HG02678 (cell line): Measurements from ENCODE around the gene TMEM229B.

Experiments
- ATAC-seq: cut with Tn5 transposase; IDR thresholded peaks from one replicate; pipeline ENCODE4 v1.9.1; 2021; ENCODE audit warnings: mild to moderate bottlenecking, moderate library complexity; ENCODE audit not compliant: unreplicated experiment

The TMEM229B gene

DNA sequence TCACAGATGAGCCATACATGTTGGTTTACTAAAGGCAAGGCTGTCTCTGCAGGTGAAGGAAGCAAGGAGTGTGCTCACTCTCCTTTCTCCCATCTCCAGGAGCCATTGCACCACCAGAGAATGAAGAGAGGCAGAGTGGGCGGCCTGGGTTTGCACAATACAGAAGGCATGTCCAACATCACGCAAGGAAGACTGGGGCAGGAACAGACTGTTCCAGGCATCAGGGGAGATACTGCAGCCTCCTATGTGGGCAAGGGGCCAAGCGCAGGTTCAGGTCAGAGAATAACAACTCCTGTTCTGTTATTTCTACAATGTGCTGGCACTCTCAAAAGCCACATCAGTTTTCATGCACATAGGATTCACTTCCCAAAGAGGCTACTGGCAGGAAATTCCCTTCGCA, 1.7 kb upstream of the TMEM229B start:
- ATAC-seq: no peak

DNA sequence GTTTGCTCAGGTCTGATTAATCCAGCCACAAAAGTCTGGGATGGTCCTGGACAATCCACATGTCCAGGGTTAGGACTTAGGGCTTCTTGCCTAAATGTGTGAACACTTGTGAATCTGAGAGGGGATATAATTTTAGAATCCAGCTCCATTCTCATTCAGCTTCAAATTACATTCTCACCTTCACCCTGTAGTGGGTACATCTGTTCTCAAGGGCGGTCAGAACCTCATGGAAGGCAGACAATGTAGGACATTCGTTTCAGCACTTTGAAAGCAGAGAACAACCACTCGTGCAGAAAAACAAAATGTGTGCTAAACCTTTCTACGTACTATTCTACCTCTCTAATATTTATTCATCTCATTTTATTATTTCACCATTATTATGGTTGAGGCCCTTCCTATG, 1.2 kb downstream of the TMEM229B start:
- no peak for ATAC-seq

DNA sequence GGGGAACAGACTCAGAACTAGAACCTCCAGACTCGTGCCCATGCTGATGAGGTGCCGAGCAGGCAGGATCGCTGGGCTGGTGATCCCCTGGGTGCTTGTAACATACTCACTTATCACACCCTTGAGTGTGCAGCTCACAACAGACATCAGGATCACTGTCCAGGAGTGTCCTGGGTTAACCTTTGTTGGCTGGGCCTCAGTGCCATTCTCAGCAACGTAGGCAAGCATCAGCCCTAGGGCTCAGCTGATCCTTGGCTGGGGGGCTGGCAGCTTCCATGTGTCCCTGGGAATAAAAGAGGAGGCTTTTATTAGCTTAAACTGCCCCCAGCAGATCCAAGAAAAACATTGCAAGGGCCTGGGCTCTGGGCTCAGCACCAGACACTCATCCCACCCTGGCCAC, 1.6 kb downstream of the TMEM229B start:
- ATAC-seq: no peak

GRCh38 chr14:67485501-67486095, 2.9 kb downstream of the TMEM229B start:
- ATAC-seq: no peak

GRCh38 chr14:67483579-67484285, 4.8 kb downstream of the TMEM229B start:
- ATAC-seq: no peak

DNA sequence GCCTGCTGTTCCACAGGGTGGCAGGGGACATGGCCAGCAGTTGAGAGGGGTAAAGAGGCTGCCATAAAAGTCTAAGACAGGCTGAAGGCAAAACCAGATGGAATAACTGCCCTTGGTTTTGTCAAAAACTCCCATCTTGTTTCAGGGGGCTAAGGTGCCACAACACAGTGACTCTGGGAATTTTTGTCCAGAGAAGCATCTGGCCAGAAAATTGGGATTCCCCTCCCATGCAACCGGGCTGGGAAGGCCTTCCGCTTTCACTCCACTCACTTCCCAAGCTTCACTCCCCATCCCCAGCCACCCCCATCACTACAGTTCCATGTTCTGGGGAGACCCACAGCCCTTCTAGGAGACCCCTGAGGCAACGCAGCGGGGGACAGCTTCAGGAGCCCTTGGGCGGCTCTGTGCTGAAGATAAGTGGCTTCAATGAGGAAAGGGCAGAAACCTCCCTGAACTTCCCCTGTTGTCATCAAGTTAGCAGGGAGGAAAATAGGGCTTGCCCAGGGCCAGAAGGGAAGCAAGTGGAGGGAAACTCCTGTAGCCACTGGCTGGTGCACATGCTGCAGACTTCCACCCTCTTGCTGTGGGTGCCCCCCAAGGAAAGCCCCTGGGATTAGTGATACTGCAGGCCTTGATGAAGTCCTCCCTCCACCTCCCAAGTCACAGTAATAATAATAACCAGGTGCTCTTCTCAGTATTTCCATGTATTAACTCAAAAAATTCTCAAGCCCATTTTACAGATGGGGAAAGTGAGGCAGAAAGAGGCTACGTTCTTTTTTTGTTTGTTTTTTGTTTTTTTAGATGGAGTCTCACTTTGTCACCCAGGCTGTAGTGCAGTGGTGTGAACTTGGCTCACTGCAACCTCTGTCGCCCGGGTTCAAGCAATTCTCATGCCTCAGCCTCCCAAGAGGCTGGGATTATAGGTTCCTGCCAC, 6.0 kb downstream of the TMEM229B start:
- no peak for ATAC-seq

DNA sequence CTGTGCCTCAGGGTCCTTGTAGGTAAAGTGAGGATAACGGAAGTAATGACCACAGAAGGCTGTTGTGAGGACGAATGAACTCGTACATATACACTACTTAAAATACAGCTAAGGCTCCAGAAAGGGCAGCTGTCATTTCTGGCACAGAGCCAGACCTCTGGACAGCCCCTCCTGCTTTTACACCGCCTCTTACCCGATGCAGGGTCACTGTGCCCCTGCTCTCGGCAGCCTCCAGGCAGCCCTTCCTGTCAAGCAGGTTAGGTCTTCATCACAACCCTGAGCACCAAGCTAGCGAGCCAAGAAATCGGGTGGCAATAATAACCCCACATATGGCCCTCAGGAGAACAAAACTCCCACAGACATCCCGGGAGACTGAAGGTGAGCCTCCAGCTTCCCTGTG, 8.5 kb downstream of the TMEM229B start:
- ATAC-seq: no peak

DNA sequence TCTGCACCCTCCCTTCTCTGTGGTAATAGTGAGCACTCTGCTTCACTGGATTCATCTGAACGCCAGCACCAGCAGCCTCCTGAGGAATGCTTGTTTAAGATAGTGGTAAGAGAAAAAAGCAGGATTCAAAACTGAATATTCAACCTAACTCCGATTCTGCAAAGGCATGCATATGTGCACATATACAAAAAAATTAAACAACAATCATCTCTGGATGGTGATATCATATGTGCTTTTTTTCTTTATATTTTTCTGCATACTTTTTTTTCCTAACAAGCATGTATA, 9.8 kb downstream of the TMEM229B start:
- ATAC-seq: no peak

- ATAC-seq: no peak
These were observed 10.4 kb downstream of the TMEM229B start for GRCh38 chr14:67477926-67478799.

DNA sequence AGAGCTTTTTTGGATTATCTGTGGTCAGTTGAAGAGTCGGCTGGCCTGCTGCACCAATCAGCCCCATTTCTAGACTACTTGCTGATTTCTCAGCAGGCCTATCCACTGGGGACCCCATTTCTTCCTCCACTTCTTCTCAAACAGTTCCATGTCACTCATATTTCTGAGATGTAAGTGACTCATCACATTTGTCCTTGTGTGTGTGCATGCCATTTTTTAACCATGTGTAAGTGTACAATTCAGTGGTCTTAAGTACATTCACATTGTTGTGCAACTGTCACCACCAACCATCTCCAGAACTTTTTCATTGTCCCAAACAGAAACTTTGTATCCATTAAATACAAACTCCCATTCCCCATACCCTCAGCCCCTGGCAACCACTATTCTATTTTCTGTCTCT, 14.2 kb downstream of the TMEM229B start:
- ATAC-seq: no peak

- ATAC-seq: no peak
These were observed 15.0 kb downstream of the TMEM229B start for GRCh38 chr14:67473290-67474082.

- ATAC-seq: no peak
These were observed 15.8 kb downstream of the TMEM229B start for GRCh38 chr14:67472726-67473125.

GRCh38 chr14:67469954-67470353, 18.6 kb downstream of the TMEM229B start:
- ATAC-seq: no peak

- ATAC-seq: no peak
These were observed 20.2 kb downstream of the TMEM229B start for GRCh38 chr14:67468378-67468730.

GRCh38 chr14:67467134-67467533, 21.4 kb downstream of the TMEM229B start:
- ATAC-seq: no peak

DNA sequence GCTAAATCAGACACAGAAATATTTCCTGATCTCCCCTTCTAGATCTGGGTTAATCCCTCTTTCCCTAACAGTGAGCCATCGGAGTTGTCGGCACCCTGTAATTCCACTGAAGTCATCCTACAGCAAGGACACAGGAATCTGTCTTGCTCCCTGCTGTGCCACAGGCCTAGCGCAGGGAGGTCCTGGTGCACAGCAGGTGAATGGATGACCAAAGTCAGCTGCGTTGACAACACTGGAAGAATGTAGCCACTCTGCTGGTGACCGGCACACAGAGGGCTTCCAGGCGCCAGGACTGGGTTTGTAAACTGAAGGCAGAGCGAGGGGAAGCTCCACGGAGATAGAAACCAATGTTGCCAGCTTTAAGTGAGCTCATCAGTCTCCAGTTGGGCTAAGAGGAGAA, 23.6 kb downstream of the TMEM229B start:
- ATAC-seq: no peak

DNA sequence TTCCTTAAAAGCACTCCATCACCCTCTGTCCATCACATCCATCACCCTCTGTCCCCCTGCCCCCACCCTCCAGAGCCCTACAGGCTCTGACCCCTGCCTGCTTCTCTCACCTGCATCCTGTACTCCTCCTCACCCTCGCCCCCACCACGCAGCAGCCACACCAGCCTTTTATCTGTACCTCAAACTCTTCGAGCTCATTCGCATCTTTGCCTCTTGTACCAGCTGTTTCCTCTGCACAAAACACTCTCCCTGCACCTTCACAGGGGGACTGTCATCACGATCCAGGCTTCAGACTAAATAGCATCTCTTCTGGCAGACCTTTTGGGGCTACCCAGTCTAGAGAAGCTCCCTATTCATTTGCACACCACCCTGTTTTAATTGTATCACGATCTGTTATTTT, 24.1 kb downstream of the TMEM229B start:
- ATAC-seq: no peak

DNA sequence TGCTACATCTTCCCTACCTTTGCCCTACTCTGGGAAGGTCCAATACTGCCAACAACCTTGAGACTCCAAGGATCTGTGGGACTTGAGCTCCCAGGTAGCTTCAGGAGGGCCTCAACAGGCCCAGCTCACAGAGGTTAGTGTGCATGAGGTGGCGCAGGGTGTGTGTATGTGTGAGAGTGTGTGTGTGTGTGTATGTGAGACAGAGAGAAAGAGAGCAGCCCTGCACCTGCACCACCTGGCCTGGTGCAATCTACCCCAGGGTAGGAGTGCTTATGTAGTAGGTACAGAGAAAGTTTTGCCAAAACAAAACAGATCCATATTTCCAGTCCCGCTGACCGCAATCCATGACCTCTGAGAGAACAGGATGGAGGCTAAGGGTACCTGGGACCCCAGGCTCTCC, 24.6 kb downstream of the TMEM229B start:
- no peak for ATAC-seq

DNA sequence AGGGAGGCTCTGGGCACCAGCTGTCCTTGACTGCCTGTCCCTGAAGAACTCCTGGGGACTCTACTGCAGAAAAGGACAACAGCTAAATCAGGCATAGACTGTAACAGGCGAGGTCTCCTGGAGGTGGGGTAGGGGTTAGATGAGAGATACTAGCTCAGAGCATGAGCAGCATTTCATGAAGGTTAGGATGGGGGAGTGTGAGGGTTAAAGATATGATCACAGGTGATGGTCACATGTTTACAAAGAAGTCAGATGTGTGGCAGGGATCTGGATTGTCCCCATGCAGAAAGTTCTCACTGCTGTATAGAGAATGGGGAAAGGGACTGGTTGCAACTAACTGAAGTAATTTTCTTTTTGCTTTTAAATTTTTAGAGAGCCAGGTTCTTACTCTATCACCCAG, 26.5 kb downstream of the TMEM229B start:
- no peak for ATAC-seq

DNA sequence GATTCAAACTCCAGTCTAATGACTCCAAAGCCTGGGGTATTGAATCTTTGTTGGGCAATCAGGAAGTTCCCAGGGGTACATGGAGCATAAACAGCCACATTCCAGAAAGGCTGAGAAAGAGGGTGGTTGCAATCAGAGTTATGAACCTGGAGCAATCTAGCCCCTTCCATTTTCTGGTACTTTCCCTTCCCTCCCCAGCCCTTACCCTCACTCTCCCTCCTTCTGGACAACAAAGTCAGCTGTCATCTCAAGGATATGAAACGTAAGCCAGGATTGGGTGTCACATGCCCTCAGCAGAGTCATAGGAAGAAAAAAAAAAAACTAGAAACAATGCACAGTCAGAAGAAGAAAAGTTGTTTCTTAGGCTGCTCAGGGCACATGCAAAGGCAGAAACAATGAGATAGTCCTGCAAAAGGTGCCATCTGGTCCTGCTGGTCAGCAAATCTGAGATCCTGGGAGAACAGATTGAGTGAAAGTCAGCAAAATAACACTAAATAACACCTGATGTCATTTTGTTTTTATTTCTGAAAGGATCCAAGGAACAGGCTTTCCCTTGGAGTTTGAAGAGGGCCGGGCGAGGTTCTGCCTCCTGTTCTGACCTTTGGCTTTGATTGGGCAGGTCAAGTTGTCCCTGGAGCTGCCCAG, 27.1 kb downstream of the TMEM229B start:
- no peak for ATAC-seq
